HepG2 (cell line): ENCODE results near the gene ZMPSTE24. TPM values are rescaled to one million over a fixed set of nuclear protein-coding genes. Genes with fewer than 3 reads are reported as not detected.

ENCODE experiments used
- ADNP ChIP-seq: sonication (generic); formaldehyde crosslinking; IDR thresholded peaks from 2 replicates; pipeline ENCODE4 v1.4.0; 2020; ENCODE audit warnings: missing genetic modification reagents
- AGO2 ChIP-seq: fragments of 200-400 bp; formaldehyde crosslinking; optimal IDR thresholded peaks from 2 replicates; pipeline ENCODE3; 2017; ENCODE audit warnings: mild to moderate bottlenecking, low read depth, low read length, moderate library complexity
- ARID5B ChIP-seq: IDR thresholded peaks from 2 replicates; pipeline ENCODE4 v1.4.0; 2020; ENCODE audit warnings: mild to moderate bottlenecking, missing genetic modification reagents
- CREB1 ChIP-seq, 2 experiments: fragments of 450-650 bp in 1 of 2; IDR thresholded peaks; 2 replicates each; pipeline ENCODE4 v1.6.1; 2016 to 2017; ENCODE audit warnings: control low read depth in 1 of 2, mild to moderate bottlenecking in 1 of 2, missing compliant biosample characterization in 1 of 2, missing genetic modification characterization in 1 of 2
- HNF4A ChIP-seq: sonication (generic); formaldehyde crosslinking; IDR thresholded peaks from 2 replicates; pipeline ENCODE4 v1.4.0; 2020; ENCODE audit warnings: missing genetic modification reagents
- IRF2 ChIP-seq: IDR thresholded peaks from 2 replicates; pipeline ENCODE4 v1.6.1; 2018; ENCODE audit warnings: missing genetic modification reagents, missing compliant biosample characterization
- NAIF1 ChIP-seq: sonication (generic); formaldehyde crosslinking; IDR thresholded peaks from 2 replicates; pipeline ENCODE4 v1.5.0; 2020; ENCODE audit warnings: mild to moderate bottlenecking, missing genetic modification reagents, borderline replicate concordance
- NFRKB ChIP-seq: fragments of 450-650 bp; IDR thresholded peaks from 2 replicates; pipeline ENCODE4 v1.6.1; 2017
- POGZ ChIP-seq: sonication (generic); formaldehyde crosslinking; IDR thresholded peaks from 2 replicates; pipeline ENCODE4 v1.4.0; 2020; ENCODE audit warnings: mild to moderate bottlenecking, missing genetic modification reagents
- SAP130 ChIP-seq: IDR thresholded peaks from 2 replicates; pipeline ENCODE4 v1.6.1; 2016; ENCODE audit warnings: low read depth
- SP2 ChIP-seq: sonication (generic); formaldehyde crosslinking; IDR thresholded peaks from 2 replicates; pipeline ENCODE4 v1.5.1; 2020; ENCODE audit warnings: mild to moderate bottlenecking, missing genetic modification reagents
- ZBTB37 ChIP-seq: sonication (generic); formaldehyde crosslinking; IDR thresholded peaks from 2 replicates; pipeline ENCODE4 v1.4.0; 2020; ENCODE audit warnings: mild to moderate bottlenecking, missing genetic modification reagents
- ZBTB49 ChIP-seq: sonication (generic); formaldehyde crosslinking; IDR thresholded peaks from 2 replicates; pipeline ENCODE4 v1.4.0; 2020; ENCODE audit warnings: missing genetic modification reagents, borderline replicate concordance
- ZBTB7A ChIP-seq: sonication (generic); formaldehyde crosslinking; IDR thresholded peaks from 2 replicates; pipeline ENCODE4 v1.8.0; 2022; ENCODE audit warnings: mild to moderate bottlenecking, missing genetic modification reagents
- ZNF329 ChIP-seq: sonication (generic); formaldehyde crosslinking; IDR thresholded peaks from 2 replicates; pipeline ENCODE4 v1.9.0; 2021; ENCODE audit warnings: low read depth, mild to moderate bottlenecking, missing genetic modification reagents
- ZNF451 ChIP-seq: sonication (generic); formaldehyde crosslinking; IDR thresholded peaks from 2 replicates; pipeline ENCODE4 v1.5.0; 2020; ENCODE audit warnings: mild to moderate bottlenecking, missing genetic modification reagents
- ZNF619 ChIP-seq: sonication (generic); formaldehyde crosslinking; IDR thresholded peaks from 2 replicates; pipeline ENCODE4 v1.4.0; 2020; ENCODE audit warnings: mild to moderate bottlenecking, missing genetic modification reagents
- ZNF749 ChIP-seq: sonication (generic); formaldehyde crosslinking; IDR thresholded peaks from 2 replicates; pipeline ENCODE4 v1.8.0; 2022; ENCODE audit warnings: mild to moderate bottlenecking, missing genetic modification reagents, moderate library complexity, borderline replicate concordance
- ZNF879 ChIP-seq: sonication (generic); formaldehyde crosslinking; IDR thresholded peaks from 2 replicates; pipeline ENCODE4 v1.8.1; 2023; ENCODE audit warnings: missing genetic modification reagents
- ZSCAN31 ChIP-seq: sonication (generic); formaldehyde crosslinking; IDR thresholded peaks from 2 replicates; pipeline ENCODE4 v1.5.0; 2020; ENCODE audit warnings: low read depth, mild to moderate bottlenecking, missing genetic modification reagents
- ZSCAN5A ChIP-seq: sonication (generic); formaldehyde crosslinking; IDR thresholded peaks from 2 replicates; pipeline ENCODE4 v1.8.0; 2022; ENCODE audit warnings: mild to moderate bottlenecking, missing genetic modification reagents, borderline replicate concordance
- polyA plus RNA-seq, 8 experiments: library from polyadenylated mRNA; depleted of rRNA in 3 of 8; stranded (reverse) in 7 of 8; unstranded in 1 of 8; fragments of >200 nt; fragmentation: Illumina TruSeq in 4 of 8; extraction: Trizol in 4 of 8; gene quantifications; 2 replicates each; pipeline versions ENCODE4 v1.2.1 to v1.2.3, GENCODE V29; 2011 to 2016; ENCODE audit warnings: low read depth in 4 of 8, missing spikeins in 1 of 8, mixed read lengths in 1 of 8; ENCODE audit not compliant: insufficient read depth in 1 of 8
- total RNA-seq, 5 experiments: library from RNA; depleted of rRNA; stranded (reverse); fragments of >200 nt; fragmentation: Illumina TruSeq; extraction: Trizol; gene quantifications; 2 replicates each; pipeline ENCODE4 v1.2.3, GENCODE V29; 2016; ENCODE audit warnings: low read depth in 1 of 5

The ZMPSTE24 gene
- total and polyA plus RNA-seq, 2 of the 13 experiments (the other 11 are each of a cell fraction or from before 2014, with no cell fraction given) = 13.6 to 60.2 TPM

- TF ChIP-seq SP2 (no peak), ZNF619 (CRISPR knock-in tag) (no peak), SAP130 (CRISPR knock-in tag) (no peak; the same call in 1 of the 2 replicates), HNF4A (CRISPR knock-in tag) (no peak), ZBTB37 (CRISPR knock-in tag) (no peak), ZSCAN31 (CRISPR knock-in tag) (no peak), ZBTB49 (no peak), ARID5B (CRISPR knock-in tag) (0 out of 2 replicates have a peak, but pooled peaks have one; percentile 9), AGO2 (peak; percentile 43), ZNF879 (CRISPR knock-in tag) (no peak), NFRKB (no peak), CREB1 (IDR thresholded peaks at IDR 0.05) (no peak), CREB1 (CRISPR knock-in tag; IDR thresholded peaks at IDR 0.05) (no peak), NAIF1 (CRISPR knock-in tag) (no peak), ZBTB7A (CRISPR knock-in tag) (no peak), ZNF451 (CRISPR knock-in tag) (peak; percentile 68; the same call in 1 of the 2 replicates), ZSCAN5A (CRISPR knock-in tag) (no peak), POGZ (no peak), ADNP (0 out of 2 replicates have a peak, but pooled peaks have one; percentile 67), ZNF749 (CRISPR knock-in tag) (0 out of 2 replicates have a peak, but pooled peaks have one; percentile 8), IRF2 (CRISPR knock-in tag) (no peak), ZNF329 (CRISPR knock-in tag) (0 out of 2 replicates have a peak, but pooled peaks have one; percentile 32)
Observed at GRCh38 chr1:40316595-40317393, 58.8 kb downstream of the ZMPSTE24 start, which contains the start of gene COL9A2 (continued).
